ENCODE data around the gene MID1.

Gene MID1

GRCh38 chrX:10620121-10620699 lies at the start of gene MID1:
TSS of gene MID1 (minus strand) at chrX:10620585. CDS start at chrX:10567547, 53,038 bp downstream.
- no peak for DNase-seq (ENCODE audit: low spot score)

GRCh38 chrX:10667143-10667542 lies 46.8 kb upstream of the MID1 start:
- no peak for DNase-seq (ENCODE audit: low spot score)

- no peak for DNase-seq (ENCODE audit: low spot score)
Measured at GRCh38 chrX:10666102-10666501, 45.7 kb upstream of the MID1 start.

- DNase-seq (ENCODE audit: low spot score) = no peak
Measured at GRCh38 chrX:10665681-10666080, 45.3 kb upstream of the MID1 start.

- DNase-seq (ENCODE audit: low spot score) = no peak
Measured at GRCh38 chrX:10660171-10660570, 39.8 kb upstream of the MID1 start.

GRCh38 chrX:10656214-10656613 lies 35.8 kb upstream of the MID1 start:
- no peak for DNase-seq (ENCODE audit: low spot score)

- DNase-seq (ENCODE audit: low spot score) = no peak
Measured at GRCh38 chrX:10654960-10655359, 34.6 kb upstream of the MID1 start.

- no peak for DNase-seq (ENCODE audit: low spot score)
Measured at GRCh38 chrX:10653302-10653701, 32.9 kb upstream of the MID1 start.

GRCh38 chrX:10649265-10649664 lies 28.9 kb upstream of the MID1 start:
- no peak for DNase-seq (ENCODE audit: low spot score)

GRCh38 chrX:10648614-10649013 lies 28.2 kb upstream of the MID1 start:
- no peak for DNase-seq (ENCODE audit: low spot score)

GRCh38 chrX:10636851-10637250 lies 16.5 kb upstream of the MID1 start:
- DNase-seq (ENCODE audit: low spot score) = no peak

- DNase-seq (ENCODE audit: low spot score) = no peak
Measured at GRCh38 chrX:10636337-10636736, 16.0 kb upstream of the MID1 start.

- no peak for DNase-seq (ENCODE audit: low spot score)
Measured at GRCh38 chrX:10634392-10635161, 14.2 kb upstream of the MID1 start.

GRCh38 chrX:10633722-10634121 lies 13.3 kb upstream of the MID1 start:
- DNase-seq (ENCODE audit: low spot score) = peak; percentile 61

- DNase-seq (ENCODE audit: low spot score) = no peak
Measured at GRCh38 chrX:10631416-10632145, 11.2 kb upstream of the MID1 start.

GRCh38 chrX:10630320-10630719 lies 9.9 kb upstream of the MID1 start:
- DNase-seq (ENCODE audit: low spot score) = no peak

- DNase-seq (ENCODE audit: low spot score) = no peak
Measured at GRCh38 chrX:10629905-10630304, 9.5 kb upstream of the MID1 start.

GRCh38 chrX:10628906-10629305 lies 8.5 kb upstream of the MID1 start:
- DNase-seq (ENCODE audit: low spot score) = no peak

- no peak for DNase-seq (ENCODE audit: low spot score)
Measured at GRCh38 chrX:10622197-10622596, 1.8 kb upstream of the MID1 start.

GRCh38 chrX:10619425-10620046 lies 849 bp downstream of the MID1 start:
- DNase-seq (ENCODE audit: low spot score) = no peak

GRCh38 chrX:10618961-10619360 lies 1.4 kb downstream of the MID1 start:
- DNase-seq (ENCODE audit: low spot score) = no peak

GRCh38 chrX:10617999-10618351 lies 2.4 kb downstream of the MID1 start:
- DNase-seq (ENCODE audit: low spot score) = no peak

Measured in kidney capillary endothelial cell (primary cell).